Brain microvascular endothelial cell (primary cell): Measurements from ENCODE around the gene VPS26B.

Experiments
- DNase-seq: peaks from one replicate; pipeline ENCODE4 v3.0.0-alpha.2; 2020
- H3K27ac ChIP-seq: fragments of 250-450 bp; sonication (Bioruptor Pico); 2 replicates; pipeline ENCODE4 v1.5.1; 2020; ENCODE audit warnings: mild to moderate bottlenecking, moderate library complexity
- H3K27me3 ChIP-seq: fragments of 250-450 bp; sonication (Bioruptor Pico); replicated peaks from 2 replicates; pipeline ENCODE4 v1.5.1; 2020; ENCODE audit warnings: mild to moderate bottlenecking
- H3K36me3 ChIP-seq: fragments of 250-450 bp; sonication (Bioruptor Pico); replicated peaks from 2 replicates; pipeline ENCODE4 v1.5.1; 2020; ENCODE audit warnings: mild to moderate bottlenecking
- H3K4me3 ChIP-seq: 2 replicates; pipeline ENCODE4 v1.5.1; 2011; ENCODE audit warnings: low read depth, mild to moderate bottlenecking, control low read depth, low read length, moderate library complexity
- CTCF ChIP-seq: IDR thresholded peaks from 2 replicates; pipeline ENCODE4 v1.5.1; 2011; ENCODE audit warnings: low read depth, mild to moderate bottlenecking, moderate library complexity, low read length, control low read depth, inconsistent platforms; ENCODE audit errors: missing control alignments
- in situ Hi-C: cut with HindIII; loops from 2 replicates; pipeline ENCODE4 v1.10.0; 2017; ENCODE audit warnings: low sequenced_read_pairs, low pct_ligation_motif_present

The VPS26B gene

GRCh38 chr11:134271978-134272377 is 47.5 kb downstream of the VPS26B start:
- H3K27ac ChIP-seq: no peak overlapping the region
- peaks cover 40% of the 10 kb centered on the region for H3K27me3 ChIP-seq
- TF ChIP-seq CTCF: no peak
- H3K36me3 ChIP-seq: no peaks in the 10 kb centered on the region
- in situ Hi-C loops: no loop called here
- H3K4me3 ChIP-seq: no peak overlapping the region
- DNase-seq: no peak

- Histone ChIP-seq H3K27me3 (peaks cover 46% of the 10 kb centered on the region), H3K36me3 (no peaks in the 10 kb centered on the region), H3K27ac (no peak overlapping the region), H3K4me3 (no peak overlapping the region)
- TF ChIP-seq CTCF: no peak
- in situ Hi-C loops: no loop called here
- DNase-seq: no peak
These were observed 48.2 kb downstream of the VPS26B start for GRCh38 chr11:134272381-134273316.

- H3K4me3 ChIP-seq: no peak overlapping the region
- no peaks in the 10 kb centered on the region for H3K36me3 ChIP-seq
- no peak for DNase-seq
- no peak overlapping the region for H3K27ac ChIP-seq
- no peak for TF ChIP-seq CTCF
- in situ Hi-C loops: no loop called here
- peaks cover 52% of the 10 kb centered on the region for H3K27me3 ChIP-seq
These were observed 48.8 kb downstream of the VPS26B start for GRCh38 chr11:134273317-134273712.

- no peak for TF ChIP-seq CTCF
- no peak overlapping the region for H3K4me3 ChIP-seq
- H3K27me3 ChIP-seq: peaks cover 57% of the 10 kb centered on the region
- in situ Hi-C loops: no loop called here
- H3K36me3 ChIP-seq: no peaks in the 10 kb centered on the region
- no peak overlapping the region for H3K27ac ChIP-seq
- no peak for DNase-seq
These were observed 50.7 kb downstream of the VPS26B start for GRCh38 chr11:134275188-134275533.

- H3K4me3 ChIP-seq: peak within 1 kb of the TSS; percentile 32
- H3K27ac ChIP-seq: no peak within 1 kb of the TSS
- no peaks in the 10 kb centered on the region for H3K36me3 ChIP-seq
- TF ChIP-seq CTCF: peak; percentile 58
- in situ Hi-C loops: no loop called here
- no peak for DNase-seq
- H3K27me3 ChIP-seq: peaks cover 57% of the 10 kb centered on the region
These were observed 51.3 kb downstream of the VPS26B start, which contains the start of gene GLB1L3 for GRCh38 chr11:134275534-134276395. Gene GLB1L3, plus strand, starts transcription at chr11:134276379. Its CDS starts 362 bp downstream, at chr11:134276741.
